Caki2 (cell line): ENCODE results near the gene SLITRK4. TPM values are rescaled to one million over a fixed set of nuclear protein-coding genes. Genes with fewer than 3 reads are reported as not detected.
A peak's percentile ranks its signal among the peaks of the same experiment; 100 is the strongest.

ENCODE experiments used
- DNase-seq: peaks from one replicate; pipeline ENCODE4 v3.0.0-alpha.2; 2015; ENCODE audit warnings: low read depth
- in situ Hi-C: cut with HindIII; loops from 2 replicates; pipeline ENCODE4 v1.10.0; 2016; ENCODE audit warnings: low sequenced_read_pairs, low pct_unique_long_range_greater_than_20kb, mixed read lengths
- total RNA-seq: library from RNA; depleted of rRNA; stranded (reverse); fragments of >200 nt; shearing (Covaris generic); gene quantifications from 2 replicates; pipeline ENCODE4 v1.2.3, GENCODE V29; 2014; ENCODE audit warnings: low replicate concordance; rRNA removed

SLITRK4 gene, protein sequence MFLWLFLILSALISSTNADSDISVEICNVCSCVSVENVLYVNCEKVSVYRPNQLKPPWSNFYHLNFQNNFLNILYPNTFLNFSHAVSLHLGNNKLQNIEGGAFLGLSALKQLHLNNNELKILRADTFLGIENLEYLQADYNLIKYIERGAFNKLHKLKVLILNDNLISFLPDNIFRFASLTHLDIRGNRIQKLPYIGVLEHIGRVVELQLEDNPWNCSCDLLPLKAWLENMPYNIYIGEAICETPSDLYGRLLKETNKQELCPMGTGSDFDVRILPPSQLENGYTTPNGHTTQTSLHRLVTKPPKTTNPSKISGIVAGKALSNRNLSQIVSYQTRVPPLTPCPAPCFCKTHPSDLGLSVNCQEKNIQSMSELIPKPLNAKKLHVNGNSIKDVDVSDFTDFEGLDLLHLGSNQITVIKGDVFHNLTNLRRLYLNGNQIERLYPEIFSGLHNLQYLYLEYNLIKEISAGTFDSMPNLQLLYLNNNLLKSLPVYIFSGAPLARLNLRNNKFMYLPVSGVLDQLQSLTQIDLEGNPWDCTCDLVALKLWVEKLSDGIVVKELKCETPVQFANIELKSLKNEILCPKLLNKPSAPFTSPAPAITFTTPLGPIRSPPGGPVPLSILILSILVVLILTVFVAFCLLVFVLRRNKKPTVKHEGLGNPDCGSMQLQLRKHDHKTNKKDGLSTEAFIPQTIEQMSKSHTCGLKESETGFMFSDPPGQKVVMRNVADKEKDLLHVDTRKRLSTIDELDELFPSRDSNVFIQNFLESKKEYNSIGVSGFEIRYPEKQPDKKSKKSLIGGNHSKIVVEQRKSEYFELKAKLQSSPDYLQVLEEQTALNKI
- total RNA-seq: 1.6 and 2.3 TPM in 2 replicates

DNA sequence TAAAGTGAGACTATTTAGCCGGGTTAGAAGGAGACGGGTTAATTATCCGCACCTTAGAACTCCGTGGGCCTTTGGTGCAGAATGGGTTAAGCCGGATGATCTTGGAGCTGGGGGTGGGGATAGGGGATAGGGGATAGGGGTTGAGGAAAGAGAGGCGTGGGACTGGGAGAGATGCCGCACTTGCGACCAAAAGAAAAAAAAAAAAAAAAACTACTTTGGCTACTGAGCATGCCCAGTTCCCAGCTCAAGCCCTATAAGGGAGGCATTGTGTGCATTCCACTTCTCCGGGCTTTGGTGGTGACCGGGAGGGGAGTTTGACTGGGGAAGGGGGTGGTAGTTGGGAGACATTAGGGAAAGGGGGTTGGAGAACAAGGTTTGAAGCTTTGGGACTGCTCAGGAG, at the start of gene SLITRK4:
TSS of gene SLITRK4 (minus strand) at position 187 of the 400 bp plus-strand sequence. CDS start 4,993 bp downstream, outside the sequence.
- DNase-seq: peak; percentile 54
- in situ Hi-C loops: no loop called here

GRCh38 chrX:143683486-143683885, 47.6 kb upstream of the SLITRK4 start:
- in situ Hi-C loops: no loop called here
- DNase-seq: no peak

DNA sequence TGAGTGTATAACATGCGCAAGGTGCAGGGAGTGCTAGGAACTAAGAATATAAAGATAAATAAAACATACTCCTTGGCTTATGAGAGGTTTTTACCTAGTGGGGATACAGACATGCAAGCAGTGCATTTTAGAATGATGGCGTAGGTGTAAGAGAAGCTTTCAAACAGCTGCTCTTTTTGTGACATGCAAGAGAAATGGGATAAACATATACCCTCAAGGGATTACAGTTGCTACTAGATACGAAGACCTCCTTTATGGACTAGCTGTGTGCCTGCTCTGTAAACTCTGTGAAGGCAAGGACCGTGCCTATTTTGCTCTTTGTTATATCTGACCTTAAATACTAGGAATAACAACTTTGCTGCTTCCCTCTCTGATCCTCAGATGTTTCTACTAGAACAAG, 39.0 kb upstream of the SLITRK4 start:
- no peak for DNase-seq
- in situ Hi-C loops: no loop called here

DNA sequence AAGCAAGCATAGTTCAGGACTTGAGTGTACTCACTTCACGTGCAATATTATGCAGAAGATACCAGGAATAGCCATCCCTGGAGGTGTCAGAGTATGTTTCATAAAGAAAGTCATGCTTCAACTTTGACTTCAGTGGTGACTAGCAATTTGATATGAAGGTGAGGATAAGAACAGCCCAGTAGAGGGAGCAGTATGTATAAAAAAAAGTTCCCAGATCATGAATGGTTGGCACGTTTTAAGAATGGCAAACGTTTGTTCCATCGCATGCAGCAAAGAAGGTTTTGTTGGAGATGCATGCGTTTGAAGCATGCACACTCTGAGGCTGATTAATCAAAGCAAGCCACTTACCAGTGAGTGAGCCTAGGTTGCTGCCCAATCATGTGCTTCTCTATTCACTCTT, 33.5 kb upstream of the SLITRK4 start:
- in situ Hi-C loops: no loop called here
- peak; percentile 18 for DNase-seq

- no peak for DNase-seq
- in situ Hi-C loops: no loop called here
Observed at GRCh38 chrX:143664302-143664701, 28.4 kb upstream of the SLITRK4 start.

- in situ Hi-C loops: no loop called here
- no peak for DNase-seq
Observed at GRCh38 chrX:143663755-143664154, 27.9 kb upstream of the SLITRK4 start.

DNA sequence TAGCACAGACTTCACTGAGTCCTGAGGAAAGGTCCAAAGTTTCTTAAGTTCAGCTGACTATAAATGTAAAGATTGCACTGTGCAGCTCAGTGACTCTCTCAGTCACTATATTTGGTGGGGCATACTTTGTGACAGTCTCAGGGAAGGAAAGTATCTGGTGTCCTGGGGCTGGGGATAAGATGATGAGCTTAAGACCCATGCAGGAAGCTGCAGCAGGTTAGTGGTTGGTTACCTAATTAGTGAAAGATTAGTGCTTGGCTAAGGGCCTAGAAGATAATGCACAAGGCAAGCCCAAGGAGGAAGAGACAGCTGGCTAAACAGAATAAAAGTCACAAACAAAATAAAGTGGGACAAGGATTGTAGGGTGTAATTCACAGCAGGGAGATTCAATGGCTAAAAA, 25.4 kb upstream of the SLITRK4 start:
- DNase-seq: no peak
- in situ Hi-C loops: no loop called here

DNA sequence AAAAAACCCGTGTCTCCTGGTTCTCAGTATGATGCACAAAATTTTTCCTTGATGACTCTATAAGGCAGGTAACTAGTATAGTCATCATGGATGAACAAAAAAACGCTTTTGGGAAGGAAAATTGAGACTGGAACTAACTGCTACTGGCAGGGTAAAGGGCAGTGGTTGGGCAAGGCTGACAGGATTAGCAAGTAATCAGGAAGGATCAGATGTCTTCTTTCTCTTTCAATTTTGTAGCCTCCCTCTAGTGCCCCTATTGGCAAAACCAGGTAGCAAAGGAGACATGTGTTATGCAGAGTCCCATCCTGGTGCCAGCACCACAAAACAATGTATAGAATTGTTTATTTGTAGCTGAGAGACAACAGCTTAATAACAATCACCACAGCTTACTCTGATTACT, 12.8 kb upstream of the SLITRK4 start:
- in situ Hi-C loops: no loop called here
- DNase-seq: no peak

- no peak for DNase-seq
- in situ Hi-C loops: no loop called here
Observed at GRCh38 chrX:143642426-143642825, 6.5 kb upstream of the SLITRK4 start.

DNA sequence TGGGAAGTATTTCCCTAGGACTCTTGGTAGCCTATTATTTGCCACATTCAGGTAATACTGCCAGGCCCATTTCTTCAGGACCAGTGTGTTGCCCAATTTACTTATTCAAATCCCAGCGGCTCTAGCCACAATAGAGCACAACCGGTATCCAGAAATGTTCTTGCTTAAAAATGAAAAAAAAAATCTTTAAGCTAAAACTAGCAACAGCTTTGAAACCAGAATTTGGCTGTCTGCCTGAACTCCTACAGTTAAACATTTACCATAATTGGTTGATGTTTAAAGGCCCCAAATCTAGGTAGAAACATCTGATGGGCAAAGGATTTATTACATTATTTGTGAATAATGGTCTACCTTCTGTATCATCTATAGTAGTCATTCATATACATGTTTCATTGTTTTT, 930 bp upstream of the SLITRK4 start:
- no peak for DNase-seq
- in situ Hi-C loops: no loop called here

GRCh38 chrX:143634663-143635455, 1.0 kb downstream of the SLITRK4 start:
- DNase-seq: peak; percentile 36
- in situ Hi-C loops: no loop called here

DNA sequence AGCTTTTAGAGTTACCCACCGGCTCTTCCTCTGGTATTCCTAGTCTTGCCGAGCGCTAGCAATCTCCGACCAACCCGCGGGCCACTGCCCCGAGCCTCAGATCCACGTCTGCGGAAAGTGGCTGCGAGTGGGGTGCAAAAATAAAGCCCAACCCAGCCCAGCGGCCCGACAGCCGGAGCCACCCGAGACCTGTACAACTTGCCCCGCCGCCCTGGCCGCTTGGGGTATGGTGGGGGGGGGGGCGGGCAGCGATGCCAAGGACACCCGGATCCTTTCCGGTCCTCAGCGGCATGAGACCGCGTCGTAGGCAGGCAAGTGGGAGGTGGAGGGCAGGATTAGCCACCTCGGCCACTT, 1.6 kb downstream of the SLITRK4 start:
- in situ Hi-C loops: no loop called here
- no peak for DNase-seq

DNA sequence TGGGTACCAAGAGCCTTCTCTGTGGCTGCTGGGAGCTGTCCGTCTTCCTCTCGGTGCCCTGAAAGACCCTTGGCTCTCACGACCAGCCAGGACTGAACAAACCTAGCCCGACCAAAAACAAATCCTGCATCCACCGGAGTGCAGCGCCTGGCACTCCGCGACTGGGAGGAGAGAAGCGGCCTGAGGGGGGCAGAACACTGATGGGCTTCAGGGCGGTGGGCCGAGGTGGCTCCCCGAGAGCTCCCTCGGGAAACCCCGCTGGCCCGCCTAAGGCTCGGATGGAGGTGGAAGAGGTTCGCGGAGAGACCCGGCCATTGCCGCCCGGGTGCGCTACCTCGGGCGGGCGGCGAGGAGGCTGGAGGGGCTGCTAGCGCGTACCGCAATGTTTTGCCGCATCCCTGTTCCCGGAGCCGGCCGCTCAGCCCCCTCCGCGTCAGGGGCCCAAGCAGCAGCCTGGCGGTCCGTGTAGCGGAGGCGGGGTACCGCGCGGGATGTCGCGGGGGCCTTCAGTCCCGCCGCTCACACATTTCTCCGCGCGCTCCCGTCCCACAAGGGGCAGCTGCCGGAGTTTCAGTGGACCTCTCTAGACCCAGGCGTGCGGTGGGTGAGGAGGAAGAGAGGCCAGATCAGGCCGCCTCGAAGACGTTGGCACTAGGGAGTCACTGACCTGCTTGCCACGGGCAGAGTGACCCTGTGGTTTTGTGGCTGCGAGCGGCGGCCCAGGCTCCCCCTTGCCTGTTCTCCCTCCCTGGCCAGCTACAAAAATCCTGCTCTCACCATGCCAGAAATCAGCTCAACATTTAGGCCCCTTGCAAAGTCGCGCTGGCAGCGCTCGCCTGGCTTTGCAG, 2.2 kb downstream of the SLITRK4 start:
- no peak for DNase-seq

GRCh38 chrX:143632625-143633410, 3.1 kb downstream of the SLITRK4 start:
- in situ Hi-C loops: no loop called here
- no peak for DNase-seq

More for the DNA sequence above, 2.2 kb downstream of the SLITRK4 start:
- in situ Hi-C loops: no loop called here

DNA sequence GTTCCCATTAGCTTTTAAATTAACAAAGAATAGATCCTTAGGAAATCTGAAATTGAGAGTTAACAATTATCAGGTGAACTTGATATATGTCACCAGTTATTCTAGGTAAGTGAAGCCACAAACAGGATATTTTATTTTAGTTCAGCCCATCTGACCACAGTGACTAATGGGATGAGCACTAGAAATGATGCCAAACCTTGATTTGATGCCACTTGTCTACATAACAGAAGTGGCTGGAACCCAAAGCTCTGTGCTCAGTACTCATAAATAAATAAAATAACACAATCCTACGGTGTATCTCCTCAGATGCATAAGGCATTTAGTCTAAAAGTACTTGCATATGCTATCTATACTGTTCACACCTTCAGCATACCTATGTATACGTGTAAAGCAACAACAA, 12.2 kb downstream of the SLITRK4 start:
- in situ Hi-C loops: no loop called here
- DNase-seq: no peak

DNA sequence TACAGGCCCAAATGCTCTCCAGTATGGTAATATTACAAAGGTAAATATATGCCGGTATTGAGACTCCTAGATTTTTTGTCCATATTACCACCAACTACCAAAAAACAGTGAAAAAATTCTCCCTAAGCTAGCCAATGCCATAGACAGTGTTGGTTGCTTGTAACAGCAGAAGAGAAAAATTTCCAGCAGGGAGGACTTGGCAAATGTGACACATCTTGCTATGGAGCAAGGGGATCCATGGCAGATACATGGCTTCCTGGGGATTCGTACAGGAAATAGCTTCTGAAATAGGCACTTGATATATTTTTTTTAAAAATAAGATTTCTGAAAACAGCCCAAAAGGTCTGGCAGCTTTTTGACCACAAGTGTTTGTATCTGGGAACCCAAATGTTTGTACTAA, 14.6 kb downstream of the SLITRK4 start:
- in situ Hi-C loops: no loop called here
- no peak for DNase-seq

GRCh38 chrX:143615851-143616250, 20.1 kb downstream of the SLITRK4 start:
- in situ Hi-C loops: no loop called here

More at GRCh38 chrX:143615851-143616250, 20.1 kb downstream of the SLITRK4 start:
- no peak for DNase-seq
